Mesothelial cell of epicardium (in vitro differentiated cells): ENCODE results near the gene ADARB1. TPM values are rescaled to one million over a fixed set of nuclear protein-coding genes. Genes with fewer than 3 reads are reported as not detected.

Experiments used
- DNase-seq, 2 experiments: peaks; one replicate each; pipeline ENCODE4 v3.0.0; 2021; ENCODE audit warnings: low spot score in 2 of 2; ENCODE audit not compliant: unreplicated experiment in 2 of 2
- H3K27ac Mint-ChIP-seq: 2 replicates; pipeline ENCODE4 v1.8.0; 2021; ENCODE audit warnings: mixed read lengths
- H3K27me3 Mint-ChIP-seq: 2 replicates; pipeline ENCODE4 v1.8.0; 2021; ENCODE audit warnings: low read depth, mixed read lengths
- H3K36me3 Mint-ChIP-seq: 2 replicates; pipeline ENCODE4 v1.8.0; 2021; ENCODE audit warnings: mixed read lengths
- H3K4me1 Mint-ChIP-seq: 2 replicates; pipeline ENCODE4 v1.8.0; 2021; ENCODE audit warnings: mixed read lengths
- H3K4me3 Mint-ChIP-seq: 2 replicates; pipeline ENCODE4 v1.8.0; 2021; ENCODE audit warnings: mild to moderate bottlenecking, moderate library complexity, mixed read lengths
- H3K9me3 Mint-ChIP-seq: 2 replicates; pipeline ENCODE4 v1.8.0; 2021; ENCODE audit warnings: mixed read lengths
- total RNA-seq: library from RNA; stranded (reverse); gene quantifications from 3 replicates; pipeline ENCODE4 v1.2.1, GENCODE V29; 2021
- TF ChIP-seq, protein P1 (sequence below): fragments of 200-600 bp; sonication (generic); IDR thresholded peaks from one replicate; pipeline ENCODE4 v1.5.0; 2021; ENCODE audit warnings: antibody characterized with exemption; ENCODE audit not compliant: unreplicated experiment

ADARB1 gene
- total RNA-seq, 1 donor from 2014 or later = 26.5 TPM

DNA sequence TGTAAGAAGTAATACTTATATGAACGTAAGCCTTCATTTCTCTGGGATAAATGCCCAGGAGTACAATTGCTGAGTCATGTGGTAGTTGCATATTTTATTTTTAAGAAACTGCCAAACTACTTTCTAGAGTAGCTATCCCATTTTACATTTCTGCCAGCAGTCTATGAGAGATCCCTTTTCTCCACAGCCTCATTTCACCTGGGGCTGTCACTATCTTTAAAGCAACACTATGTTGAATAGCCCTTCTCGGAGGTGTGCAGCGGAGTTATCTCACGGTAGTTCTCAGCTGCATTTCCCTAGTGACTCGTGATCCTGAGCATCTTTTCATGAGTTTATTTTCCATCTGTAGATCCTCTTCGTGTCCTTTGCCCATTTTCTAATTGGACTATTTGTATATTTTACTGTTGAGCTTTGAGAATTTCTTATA, 93.4 kb downstream of the ADARB1 start:
- Mint-ChIP-seq H3K27ac (no peak overlapping the region), H3K4me3 (no peak overlapping the region), H3K36me3 (peaks cover 2% of the 10 kb centered on the region), H3K9me3 (no peaks in the 10 kb centered on the region), H3K4me1 (peaks cover 10% of the 10 kb centered on the region), H3K27me3 (no peaks in the 10 kb centered on the region)
- TF ChIP-seq, protein P1, sequence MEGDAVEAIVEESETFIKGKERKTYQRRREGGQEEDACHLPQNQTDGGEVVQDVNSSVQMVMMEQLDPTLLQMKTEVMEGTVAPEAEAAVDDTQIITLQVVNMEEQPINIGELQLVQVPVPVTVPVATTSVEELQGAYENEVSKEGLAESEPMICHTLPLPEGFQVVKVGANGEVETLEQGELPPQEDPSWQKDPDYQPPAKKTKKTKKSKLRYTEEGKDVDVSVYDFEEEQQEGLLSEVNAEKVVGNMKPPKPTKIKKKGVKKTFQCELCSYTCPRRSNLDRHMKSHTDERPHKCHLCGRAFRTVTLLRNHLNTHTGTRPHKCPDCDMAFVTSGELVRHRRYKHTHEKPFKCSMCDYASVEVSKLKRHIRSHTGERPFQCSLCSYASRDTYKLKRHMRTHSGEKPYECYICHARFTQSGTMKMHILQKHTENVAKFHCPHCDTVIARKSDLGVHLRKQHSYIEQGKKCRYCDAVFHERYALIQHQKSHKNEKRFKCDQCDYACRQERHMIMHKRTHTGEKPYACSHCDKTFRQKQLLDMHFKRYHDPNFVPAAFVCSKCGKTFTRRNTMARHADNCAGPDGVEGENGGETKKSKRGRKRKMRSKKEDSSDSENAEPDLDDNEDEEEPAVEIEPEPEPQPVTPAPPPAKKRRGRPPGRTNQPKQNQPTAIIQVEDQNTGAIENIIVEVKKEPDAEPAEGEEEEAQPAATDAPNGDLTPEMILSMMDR = no peak
- DNase-seq = no peak

DNA sequence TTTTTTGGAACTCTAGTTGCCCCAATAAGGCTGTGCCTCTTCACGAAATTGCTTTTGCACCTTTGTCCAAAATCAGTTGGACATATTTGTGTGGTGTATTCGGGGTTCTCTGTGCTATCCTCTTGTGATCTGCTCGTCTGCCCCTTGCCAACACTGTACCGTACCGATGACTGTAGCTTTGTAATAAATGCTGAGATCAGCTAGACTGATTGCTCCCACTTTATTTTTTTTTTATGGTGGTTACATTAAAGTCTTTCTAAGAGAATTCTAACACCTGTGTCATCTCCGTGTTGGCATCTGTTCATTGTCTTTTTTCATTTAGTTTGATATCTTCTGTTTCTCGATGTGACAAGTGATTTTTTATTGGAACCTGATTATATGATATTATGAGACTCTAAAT, 94.1 kb downstream of the ADARB1 start:
- Mint-ChIP-seq H3K4me3 (no peak overlapping the region), H3K27ac (no peak overlapping the region), H3K36me3 (peaks cover 2% of the 10 kb centered on the region), H3K9me3 (no peaks in the 10 kb centered on the region), H3K27me3 (no peaks in the 10 kb centered on the region), H3K4me1 (peaks cover 12% of the 10 kb centered on the region)
- no peak for DNase-seq
- TF ChIP-seq, protein P1 = no peak

DNA sequence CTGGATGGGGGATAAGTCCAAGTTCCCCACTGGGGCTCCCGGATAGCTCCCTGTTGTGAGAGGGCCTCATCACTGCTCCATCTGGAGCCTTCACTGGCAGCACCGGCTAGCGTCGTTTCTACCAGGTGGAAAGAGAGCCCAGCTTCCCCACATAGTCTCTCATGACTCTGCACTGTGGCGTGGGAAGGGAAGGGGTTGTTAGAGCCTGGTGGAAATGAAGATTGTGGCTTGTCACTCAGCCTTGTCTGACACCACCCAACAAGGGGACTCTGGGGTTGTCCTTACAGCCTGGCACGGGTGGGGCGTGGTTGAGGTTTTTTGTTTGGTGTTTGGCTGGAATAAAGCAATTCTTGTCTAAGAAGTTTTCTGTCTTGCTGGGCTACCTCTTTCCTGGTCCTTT, 94.6 kb downstream of the ADARB1 start:
- no peak overlapping the region for H3K27ac Mint-ChIP-seq

DNA sequence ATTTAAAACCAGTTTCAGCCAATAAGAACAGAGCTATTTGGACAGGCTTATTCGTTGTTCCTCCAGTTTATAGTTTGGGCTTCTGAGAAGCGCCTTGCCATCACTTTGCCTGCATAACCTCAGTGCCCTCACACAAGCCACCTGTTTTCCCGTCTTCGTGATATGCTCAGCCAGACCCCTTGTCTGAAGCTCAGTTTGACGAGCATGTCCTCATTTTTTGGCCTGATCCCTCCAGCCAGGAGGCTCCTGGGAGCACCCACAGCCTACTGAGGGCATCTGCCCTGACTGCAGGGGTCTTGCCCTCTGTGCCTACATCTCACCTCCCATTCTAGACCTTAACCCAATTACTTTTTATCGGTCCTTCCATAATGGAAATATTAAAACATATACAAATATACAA, 95.3 kb downstream of the ADARB1 start:
- DNase-seq = no peak
- TF ChIP-seq, protein P1 = no peak
- Mint-ChIP-seq H3K27ac (no peak overlapping the region), H3K4me3 (no peak overlapping the region), H3K9me3 (no peaks in the 10 kb centered on the region), H3K36me3 (peaks cover 2% of the 10 kb centered on the region), H3K4me1 (peaks cover 12% of the 10 kb centered on the region), H3K27me3 (no peaks in the 10 kb centered on the region)

More for the DNA sequence above, 94.6 kb downstream of the ADARB1 start:
- Mint-ChIP-seq H3K27me3 (no peaks in the 10 kb centered on the region), H3K36me3 (peaks cover 2% of the 10 kb centered on the region), H3K4me1 (peaks cover 12% of the 10 kb centered on the region), H3K4me3 (no peak overlapping the region), H3K9me3 (no peaks in the 10 kb centered on the region)
- no peak for DNase-seq
- TF ChIP-seq, protein P1 = no peak

DNA sequence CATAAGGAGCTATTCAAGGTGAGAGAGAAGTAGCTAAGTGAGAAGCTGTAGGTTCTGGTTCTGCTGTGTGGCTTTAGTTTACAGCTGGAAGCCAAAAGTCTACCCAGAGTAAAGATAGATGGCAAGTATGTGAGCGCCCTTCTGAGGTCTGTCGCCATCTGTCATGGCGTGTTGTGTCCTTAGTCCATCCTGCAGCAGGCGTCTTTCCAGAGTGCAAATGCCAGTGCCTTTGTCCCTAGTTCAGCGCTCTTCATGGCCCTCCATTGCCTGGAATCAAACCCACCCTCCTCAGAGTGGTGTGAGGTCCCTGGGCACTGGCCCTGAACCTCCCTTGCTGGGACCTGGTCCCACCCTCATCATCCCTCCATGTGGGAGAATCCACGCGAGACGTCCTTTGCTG, 96.6 kb downstream of the ADARB1 start:
- no peak for DNase-seq
- Mint-ChIP-seq H3K4me3 (no peak overlapping the region), H3K27me3 (no peaks in the 10 kb centered on the region), H3K9me3 (no peaks in the 10 kb centered on the region), H3K36me3 (peaks cover 2% of the 10 kb centered on the region), H3K27ac (no peak overlapping the region), H3K4me1 (peaks cover 12% of the 10 kb centered on the region)
- TF ChIP-seq, protein P1 = no peak

DNA sequence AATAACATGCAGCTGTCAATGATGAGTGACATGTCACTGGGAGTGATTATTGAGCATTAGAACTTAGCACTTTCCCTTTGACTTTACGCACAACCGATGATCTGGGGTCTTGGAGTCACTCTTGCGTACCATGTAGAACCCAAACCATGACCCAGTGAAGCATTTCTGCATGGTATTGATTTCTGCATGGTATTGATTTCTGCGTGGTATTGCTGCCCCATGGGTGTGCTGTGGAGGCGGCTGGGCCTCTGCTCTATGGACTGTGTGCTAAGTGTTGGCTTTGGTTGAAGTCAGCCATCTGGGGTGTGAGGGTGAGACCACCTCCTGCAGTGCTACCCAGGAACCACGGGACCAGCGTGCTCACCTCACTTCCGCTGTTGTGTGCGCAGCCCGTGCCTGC, 98.0 kb downstream of the ADARB1 start:
- peaks cover 5% of the 10 kb centered on the region for H3K4me1 Mint-ChIP-seq
- H3K27ac Mint-ChIP-seq = no peak overlapping the region
- peaks cover 8% of the 10 kb centered on the region for H3K36me3 Mint-ChIP-seq
- TF ChIP-seq, protein P1 = no peak
- DNase-seq = no peak
- no peaks in the 10 kb centered on the region for H3K9me3 Mint-ChIP-seq
- H3K4me3 Mint-ChIP-seq = no peak overlapping the region
- H3K27me3 Mint-ChIP-seq = no peaks in the 10 kb centered on the region
